GM12864 (cell line): ENCODE results near the gene NEMF.
"Not testable (repeated sequence)": the region's sequence is repeated elsewhere in the genome, so short reads cannot be mapped to it uniquely, and the experiment has no call there.

Source experiments
- DNase-seq: peaks from one replicate; pipeline ENCODE4 v3.0.0-alpha.2; 2011; ENCODE audit warnings: low read depth
- H3K4me3 ChIP-seq: 2 replicates; pipeline ENCODE4 v1.5.1; 2011; ENCODE audit warnings: mild to moderate bottlenecking, low read depth, low read length, control low read depth
- CTCF ChIP-seq: IDR thresholded peaks from 2 replicates; pipeline ENCODE4 v1.5.1; 2011; ENCODE audit warnings: low read depth, mild to moderate bottlenecking, moderate library complexity, low read length, control low read depth, inconsistent platforms; ENCODE audit errors: missing control alignments

NEMF gene

DNA sequence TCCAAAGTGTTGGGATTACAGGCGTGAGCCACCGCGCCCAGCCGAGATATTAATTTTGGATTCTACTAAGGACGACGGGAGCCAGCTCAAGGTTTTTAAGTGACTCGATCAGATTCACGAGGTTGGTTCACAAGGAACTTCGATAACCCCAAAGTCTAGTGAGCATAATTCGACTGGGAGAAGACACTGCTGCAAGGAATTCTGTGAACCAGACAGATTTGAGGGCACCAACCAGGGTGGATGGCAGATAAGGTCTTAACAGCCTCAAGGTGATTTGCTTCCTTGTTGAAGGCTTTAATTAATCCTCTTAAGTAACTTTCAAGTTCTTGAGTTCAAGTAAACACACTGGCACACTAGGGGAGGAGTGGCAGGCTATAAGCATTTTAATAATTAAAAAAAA lies 85.7 kb downstream of the NEMF start:
- H3K4me3 ChIP-seq: peak overlapping the region; percentile 43; the same call in 1 of the 2 replicates
- no peak for DNase-seq
- TF ChIP-seq CTCF: no peak

GRCh38 chr14:49761839-49762551 lies 90.6 kb downstream of the NEMF start:
- DNase-seq: no peak
- H3K4me3 ChIP-seq: no peak overlapping the region
- no peak for TF ChIP-seq CTCF

DNA sequence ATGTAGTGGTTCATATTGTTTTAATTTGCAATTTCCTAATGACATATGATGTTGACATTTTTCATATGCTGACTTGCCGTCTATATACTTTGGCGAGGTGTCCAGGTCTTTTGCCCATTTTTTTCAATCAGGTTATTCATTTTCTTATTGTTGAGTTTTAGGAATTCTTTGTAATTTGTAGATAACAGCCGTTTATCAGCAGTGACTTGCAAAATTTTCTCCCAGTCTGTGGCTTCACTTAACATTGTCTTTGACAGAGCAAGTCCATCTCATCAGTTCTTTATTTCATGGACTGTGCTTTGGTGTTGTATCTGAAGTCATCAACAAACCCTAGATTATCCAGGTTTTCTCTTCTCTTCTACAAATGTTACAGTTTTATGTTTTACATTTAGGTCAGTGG lies 97.2 kb downstream of the NEMF start:
- H3K4me3 ChIP-seq: no peak overlapping the region
- TF ChIP-seq CTCF: no peak
- DNase-seq: no peak

DNA sequence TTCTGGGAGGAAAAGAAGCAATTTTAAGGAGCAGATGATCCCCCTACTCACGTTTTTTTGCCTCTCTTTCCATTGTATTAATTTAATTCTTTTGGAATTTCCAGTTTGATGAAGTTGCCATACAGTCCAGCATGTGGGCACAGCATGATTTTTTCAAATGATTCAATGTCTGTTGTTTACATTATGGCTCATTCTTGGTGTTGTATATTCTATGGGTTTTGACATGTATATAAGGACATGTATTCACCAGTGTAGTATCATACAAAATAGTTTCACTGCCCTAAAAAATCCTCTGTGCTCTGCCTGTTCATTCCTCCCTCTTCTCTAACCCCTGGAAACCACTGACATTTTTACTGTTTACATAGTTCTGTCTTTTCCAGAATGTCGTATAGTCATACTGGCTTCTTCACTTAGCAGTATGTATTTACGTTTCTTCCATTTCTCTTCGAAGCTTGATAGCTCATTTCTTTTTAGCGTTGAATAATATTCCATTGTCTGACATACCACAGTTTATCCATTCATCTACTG lies 98.0 kb downstream of the NEMF start:
- no peak overlapping the region for H3K4me3 ChIP-seq
- TF ChIP-seq CTCF: no peak
- DNase-seq: no peak

GRCh38 chr14:49746476-49746875 lies 106.1 kb downstream of the NEMF start:
- not testable (repeated sequence) for H3K4me3 ChIP-seq, DNase-seq

DNA sequence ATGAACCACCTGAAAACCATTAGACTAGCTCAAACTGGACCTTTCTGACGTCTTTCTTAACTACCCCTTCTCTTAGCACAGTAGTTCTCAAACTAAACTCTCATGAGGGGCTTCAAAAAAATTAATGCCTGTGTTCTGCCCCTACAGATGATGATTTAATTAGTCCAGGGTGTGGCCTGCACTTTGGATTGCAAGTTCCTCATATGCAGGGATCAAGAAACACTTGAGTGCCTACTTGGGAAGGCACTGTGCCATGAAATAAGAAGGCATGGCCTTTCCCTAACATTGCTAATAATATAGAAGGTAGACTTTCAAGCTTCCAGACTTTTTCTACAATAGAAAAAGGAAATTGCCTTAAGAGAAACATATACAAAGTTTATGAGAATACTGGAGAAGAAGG lies 107.4 kb downstream of the NEMF start:
- TF ChIP-seq CTCF: no peak
- H3K4me3 ChIP-seq: no peak overlapping the region
- no peak for DNase-seq

DNA sequence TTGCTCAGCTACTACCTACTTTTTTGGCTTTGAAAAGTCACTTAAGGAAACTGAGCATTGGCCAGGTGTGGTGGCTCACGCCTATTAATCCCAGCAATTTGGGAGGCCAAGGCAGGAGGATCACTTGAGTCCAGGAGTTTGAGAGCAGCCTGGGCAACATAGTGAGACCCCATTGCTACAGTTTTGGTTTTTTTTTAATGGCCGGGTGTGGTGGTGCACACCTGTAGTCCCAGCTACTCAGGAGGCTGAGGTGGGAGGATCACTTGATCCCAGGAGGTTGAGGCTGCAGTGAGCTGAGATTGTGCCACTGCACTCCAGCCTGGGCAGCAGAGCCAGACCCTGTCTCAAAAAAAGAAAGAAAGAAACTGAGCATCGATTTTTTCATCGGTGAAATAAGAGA lies 116.9 kb downstream of the NEMF start:
- not testable (repeated sequence) for DNase-seq, H3K4me3 ChIP-seq

DNA sequence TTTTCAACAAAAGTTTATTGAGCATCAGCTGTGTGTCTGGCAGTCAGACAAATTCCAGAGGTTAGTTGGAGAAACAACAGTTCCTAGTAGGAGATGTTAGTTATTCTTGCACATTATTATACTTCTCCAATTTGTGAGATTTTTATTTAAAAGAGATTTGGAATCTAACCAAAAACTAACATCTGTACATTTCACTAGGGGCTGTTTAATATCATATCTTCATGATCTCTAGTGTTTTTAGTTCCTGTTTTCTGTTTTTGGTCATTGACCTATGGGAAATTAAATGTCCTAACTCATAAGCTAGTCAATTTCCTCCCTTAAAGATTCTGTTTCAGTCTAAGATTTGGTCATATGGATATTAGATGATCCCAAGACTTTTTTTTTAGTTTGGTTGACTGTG lies 118.8 kb downstream of the NEMF start:
- TF ChIP-seq CTCF: no peak
- no peak overlapping the region for H3K4me3 ChIP-seq

More for the DNA sequence above, 118.8 kb downstream of the NEMF start:
- no peak for DNase-seq
